Globus pallidus (tissue), 1 donor: ENCODE results near the gene HDAC6.
"Not testable (repeated sequence)": the region's sequence is repeated elsewhere in the genome, so short reads cannot be mapped to it uniquely, and the experiment has no call there.

Experiments
- DNase-seq: peaks from one replicate; pipeline ENCODE4 v3.0.0-alpha.2; 2015; ENCODE audit warnings: low spot score

HDAC6 gene

DNA sequence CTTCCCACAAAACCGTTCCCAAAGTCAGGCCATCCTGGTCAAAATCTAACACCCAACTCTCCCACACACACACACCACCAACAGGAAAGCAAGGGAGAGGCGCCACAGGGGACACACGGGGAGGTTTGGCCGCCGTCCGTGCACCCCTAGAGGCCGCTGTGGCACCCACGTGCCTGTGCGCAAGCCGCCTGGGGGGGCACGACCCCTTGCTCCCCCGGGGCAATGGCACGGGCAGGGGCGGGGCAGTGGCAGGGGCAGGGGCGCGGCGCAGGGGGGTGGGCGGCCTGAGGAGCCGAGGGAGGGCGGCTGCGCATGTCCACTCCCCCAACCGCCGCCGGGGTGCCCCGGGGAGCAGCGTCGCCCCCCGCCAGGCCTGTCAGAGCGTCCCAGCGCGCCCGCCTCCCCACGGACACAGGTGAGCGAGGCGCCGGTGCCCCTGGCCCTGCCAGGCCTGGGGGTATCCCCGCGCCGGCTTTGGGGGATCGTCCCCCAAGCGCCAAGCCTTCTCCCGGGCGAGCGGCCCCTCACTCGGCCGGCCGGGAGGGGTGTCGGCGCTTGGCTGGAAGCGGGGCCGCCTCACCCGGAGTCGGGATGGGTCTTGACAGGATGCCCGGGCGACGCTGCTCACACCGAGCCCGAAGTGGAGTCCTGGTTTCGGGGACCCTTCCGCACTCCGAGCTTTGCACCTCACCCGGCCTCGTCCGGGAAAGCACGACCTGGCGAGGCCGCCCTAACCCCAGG is 24.4 kb downstream of the HDAC6 start, which contains the start of gene ERAS:
TSS of gene ERAS (plus strand) at position 379 of the 741 bp plus-strand sequence. CDS start 2,611 bp downstream, outside the sequence.
- DNase-seq, result no peak

DNA sequence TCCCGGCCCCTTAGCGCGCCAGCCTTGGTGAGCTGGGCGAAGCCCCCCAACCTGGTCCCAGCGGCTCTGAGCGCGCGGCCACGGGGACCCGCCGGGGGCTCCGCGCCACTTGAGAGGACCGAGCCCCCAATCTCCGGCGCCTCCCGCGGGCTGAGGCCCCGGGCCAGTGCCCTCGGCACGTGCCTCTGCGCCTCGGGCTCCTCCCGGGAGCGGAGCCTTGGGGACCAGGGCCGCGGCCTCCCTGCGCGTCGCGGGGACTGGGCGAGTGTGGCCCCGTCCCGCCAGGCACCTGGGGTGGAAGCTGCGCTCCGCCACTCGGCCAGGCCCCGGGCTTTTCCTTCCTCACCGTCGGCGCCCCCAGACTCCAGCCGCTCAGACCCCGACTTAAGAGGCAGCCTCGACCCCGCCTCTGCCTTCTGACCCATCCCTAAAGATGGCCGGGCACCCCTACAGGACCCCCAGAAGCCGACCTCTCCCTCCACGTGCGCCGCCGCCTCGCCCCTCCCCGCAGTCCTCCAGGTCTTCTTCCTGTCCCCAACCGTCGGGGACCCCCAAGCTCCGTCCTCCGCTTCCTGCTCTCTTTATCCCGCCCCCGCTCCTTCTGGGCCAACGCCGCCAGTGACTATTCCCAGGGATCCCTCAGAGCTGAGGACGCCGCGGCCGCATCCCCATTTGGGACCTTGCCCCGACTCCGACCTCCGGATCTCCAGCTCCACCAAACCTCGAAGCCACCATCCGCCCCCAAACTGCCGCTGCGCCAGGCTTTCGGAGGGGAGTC is 25.2 kb downstream of the HDAC6 start:
- DNase-seq, result no peak

- DNase-seq, result no peak
These were observed 25.7 kb downstream of the HDAC6 start for GRCh38 chrX:48827654-48827968.

DNA sequence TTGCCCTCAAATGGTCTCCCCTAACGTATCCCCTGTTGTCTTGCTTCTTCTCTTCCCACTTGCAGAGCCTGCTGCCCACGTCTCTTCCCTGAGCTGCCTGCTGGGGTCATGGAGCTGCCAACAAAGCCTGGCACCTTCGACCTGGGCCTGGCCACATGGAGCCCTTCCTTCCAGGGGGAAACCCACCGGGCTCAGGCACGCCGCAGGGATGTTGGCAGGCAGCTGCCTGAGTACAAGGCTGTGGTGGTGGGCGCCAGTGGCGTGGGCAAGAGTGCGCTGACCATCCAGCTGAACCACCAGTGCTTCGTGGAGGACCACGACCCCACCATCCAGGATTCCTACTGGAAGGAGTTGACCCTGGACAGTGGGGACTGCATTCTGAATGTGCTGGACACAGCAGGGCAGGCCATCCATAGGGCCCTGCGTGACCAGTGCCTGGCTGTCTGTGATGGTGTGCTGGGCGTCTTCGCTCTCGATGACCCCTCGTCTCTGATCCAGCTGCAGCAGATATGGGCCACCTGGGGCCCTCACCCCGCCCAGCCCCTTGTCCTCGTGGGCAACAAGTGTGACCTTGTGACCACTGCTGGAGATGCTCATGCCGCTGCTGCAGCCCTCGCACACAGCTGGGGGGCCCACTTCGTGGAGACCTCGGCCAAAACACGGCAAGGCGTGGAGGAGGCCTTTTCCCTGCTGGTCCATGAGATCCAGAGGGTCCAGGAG is 27.3 kb downstream of the HDAC6 start:
- DNase-seq, result no peak

- no peak for DNase-seq
These were observed 29.5 kb downstream of the HDAC6 start for GRCh38 chrX:48831136-48831908.

DNA sequence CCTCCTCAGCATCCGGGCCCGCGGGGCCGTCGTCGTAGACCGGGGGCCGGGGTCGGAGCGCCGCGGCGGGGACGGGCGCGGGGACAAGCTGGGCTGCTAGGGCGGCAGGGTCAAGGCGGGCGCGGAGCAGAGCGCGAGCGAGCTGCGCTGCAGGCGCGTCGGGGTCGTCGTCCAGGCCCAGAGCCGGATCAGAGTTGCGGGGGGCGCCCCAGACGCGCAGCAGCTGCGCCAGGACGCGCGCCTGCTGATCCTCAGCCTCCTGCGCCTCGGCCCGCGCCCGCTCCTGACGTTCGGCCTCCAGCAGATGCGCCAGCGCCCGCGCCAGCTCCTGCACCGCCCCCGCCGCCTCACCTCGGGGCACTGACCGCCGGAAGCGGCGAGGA is 30.0 kb downstream of the HDAC6 start:
- DNase-seq, result no peak

- peak; percentile 11 for DNase-seq
These were observed 31.8 kb downstream of the HDAC6 start for GRCh38 chrX:48833542-48834138.

GRCh38 chrX:48834383-48834709 is 32.5 kb downstream of the HDAC6 start:
- DNase-seq, result no peak

- peak; percentile 9 for DNase-seq
These were observed 33.9 kb downstream of the HDAC6 start, which contains the start of gene PCSK1N for GRCh38 chrX:48835524-48836329. Gene PCSK1N (minus strand): TSS chrX:48835610. CDS start chrX:48835532, 78 bp downstream.

DNA sequence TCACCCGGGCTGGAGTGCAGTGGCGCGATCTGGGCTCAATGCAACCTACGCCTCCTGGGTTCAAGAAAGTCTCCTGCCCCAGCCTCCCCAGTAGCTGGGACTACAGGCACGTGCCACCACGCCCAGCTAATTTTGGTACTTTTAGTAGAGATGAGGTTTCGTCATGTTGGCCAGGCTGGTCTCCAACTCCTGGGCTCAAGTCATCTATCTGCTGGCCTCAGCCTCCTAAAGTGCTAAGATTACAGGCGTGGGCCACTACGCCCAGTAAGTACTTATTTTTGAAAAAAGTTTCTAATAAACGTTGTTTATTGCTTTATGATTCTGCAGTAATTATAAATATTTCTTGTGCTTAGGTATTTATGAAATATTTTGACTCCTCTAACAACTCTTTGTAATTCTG is 37.8 kb downstream of the HDAC6 start:
- DNase-seq, result no peak

GRCh38 chrX:48848847-48849246 is 47.0 kb downstream of the HDAC6 start:
- no peak for DNase-seq

GRCh38 chrX:48852857-48853256 is 51.0 kb downstream of the HDAC6 start:
- DNase-seq, result no peak

DNA sequence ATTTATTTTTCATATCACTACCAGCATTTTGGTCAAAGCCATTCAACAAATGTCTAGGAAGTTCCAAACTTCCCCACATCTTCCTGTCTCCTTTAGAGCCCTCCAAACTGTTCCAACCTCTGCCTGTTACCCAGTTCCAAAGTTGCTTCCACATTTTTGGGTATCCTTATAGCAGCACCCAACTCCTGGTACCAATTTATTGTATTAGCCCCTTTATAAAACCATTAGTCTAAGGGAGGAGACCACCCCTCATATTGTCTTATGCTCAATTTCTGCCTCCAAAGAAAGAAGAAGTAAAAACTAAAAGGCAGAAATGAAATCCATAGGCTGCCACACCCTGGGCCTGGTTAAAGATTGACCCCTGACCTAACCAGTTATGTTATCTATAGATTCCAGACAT is 51.6 kb downstream of the HDAC6 start:
- DNase-seq, result not testable (repeated sequence)

GRCh38 chrX:48854121-48854804 is 52.4 kb downstream of the HDAC6 start:
- not testable (repeated sequence) for DNase-seq

DNA sequence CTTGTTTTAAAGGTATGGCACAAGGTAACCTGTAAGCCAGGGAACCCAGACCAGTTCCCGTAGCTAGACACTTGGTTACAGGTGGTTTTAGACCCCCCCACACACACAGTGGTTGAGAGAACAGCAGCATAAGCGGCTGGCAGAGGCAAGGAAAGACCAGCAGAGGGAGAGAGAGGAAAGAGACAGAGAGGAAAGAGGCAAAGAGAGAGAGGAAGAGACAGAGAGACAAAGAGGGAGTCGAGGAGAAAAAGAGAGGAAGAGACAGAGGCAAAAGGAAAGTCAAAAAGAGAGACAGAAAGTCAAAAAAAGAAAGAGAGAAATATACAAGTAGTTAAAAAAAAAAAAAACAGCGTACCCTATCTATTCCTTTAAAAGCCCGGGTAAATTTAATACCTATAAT is 53.0 kb downstream of the HDAC6 start:
- DNase-seq, result no peak

DNA sequence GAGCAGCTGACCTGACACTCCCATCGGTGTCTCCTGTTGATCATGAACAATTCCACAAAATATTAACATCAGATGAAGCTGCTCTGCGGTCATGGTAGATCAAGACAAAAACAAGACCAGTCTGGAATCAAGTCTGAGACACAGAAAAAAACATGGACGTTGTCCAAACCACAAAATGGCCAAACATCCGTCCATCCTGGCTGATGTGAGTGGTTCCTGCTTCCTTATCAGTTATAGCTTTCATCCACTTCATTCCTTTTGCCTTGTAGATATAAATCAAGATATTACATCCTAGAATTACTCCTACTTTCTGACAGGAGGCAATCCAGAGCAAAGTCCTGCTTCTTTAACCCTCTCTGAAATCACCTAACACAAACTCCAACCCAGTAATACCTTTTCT is 62.3 kb downstream of the HDAC6 start:
- peak; percentile 0 for DNase-seq

- DNase-seq, result not testable (repeated sequence)
These were observed 70.2 kb downstream of the HDAC6 start for GRCh38 chrX:48872017-48872416.
